HepG2 (cell line): ENCODE data around the gene GALR2. TPM values are rescaled to one million over a fixed set of nuclear protein-coding genes. Genes with fewer than 3 reads are reported as not detected.

Experiments
- HHEX ChIP-seq: IDR thresholded peaks from 2 replicates; pipeline ENCODE4 v1.6.1; 2016; ENCODE audit warnings: control low read depth
- IRX3 ChIP-seq: sonication (generic); formaldehyde crosslinking; IDR thresholded peaks from 2 replicates; pipeline ENCODE4 v1.8.1; 2023; ENCODE audit warnings: mild to moderate bottlenecking, low read depth, missing genetic modification reagents, borderline replicate concordance
- MAF1 ChIP-seq: sonication (generic); formaldehyde crosslinking; IDR thresholded peaks from 2 replicates; pipeline ENCODE4 v1.5.0; 2020; ENCODE audit warnings: missing genetic modification reagents, borderline replicate concordance
- MED13 ChIP-seq: sonication (generic); formaldehyde crosslinking; IDR thresholded peaks from 2 replicates; pipeline ENCODE4 v1.5.0; 2020; ENCODE audit warnings: missing genetic modification reagents
- MEF2D ChIP-seq: sonication (generic); formaldehyde crosslinking; IDR thresholded peaks from 2 replicates; pipeline ENCODE4 v1.5.1; 2020; ENCODE audit warnings: mild to moderate bottlenecking, missing genetic modification reagents
- MLX ChIP-seq: IDR thresholded peaks from 2 replicates; pipeline ENCODE4 v1.6.1; 2016
- NR1H2 ChIP-seq: sonication (generic); formaldehyde crosslinking; IDR thresholded peaks from 2 replicates; pipeline ENCODE4 v1.8.1; 2022; ENCODE audit warnings: low read depth, missing genetic modification reagents, borderline replicate concordance
- REL ChIP-seq: sonication (generic); formaldehyde crosslinking; conservative IDR thresholded peaks from 2 replicates; pipeline ENCODE4 v1.8.0; 2022; ENCODE audit warnings: mild to moderate bottlenecking, missing genetic modification reagents, moderate library complexity
- TBX3 ChIP-seq: fragments of 450-650 bp; IDR thresholded peaks from 2 replicates; pipeline ENCODE4 v1.6.1; 2017; ENCODE audit warnings: antibody characterized with exemption, mild to moderate bottlenecking, inconsistent platforms, borderline replicate concordance
- TIGD3 ChIP-seq: sonication (generic); formaldehyde crosslinking; IDR thresholded peaks from 2 replicates; pipeline ENCODE4 v1.5.1; 2020; ENCODE audit warnings: mild to moderate bottlenecking, missing genetic modification reagents, borderline replicate concordance
- ZNF558 ChIP-seq: sonication (generic); formaldehyde crosslinking; IDR thresholded peaks from 2 replicates; pipeline ENCODE4 v1.9.0; 2022; ENCODE audit warnings: mild to moderate bottlenecking, missing genetic modification reagents, borderline replicate concordance
- ZNF670 ChIP-seq: sonication (generic); formaldehyde crosslinking; IDR thresholded peaks from 2 replicates; pipeline ENCODE4 v1.8.0; 2022; ENCODE audit warnings: mild to moderate bottlenecking, missing genetic modification reagents, borderline replicate concordance
- ZNF691 ChIP-seq: sonication (generic); formaldehyde crosslinking; IDR thresholded peaks from 2 replicates; pipeline ENCODE4 v1.4.0; 2020; ENCODE audit warnings: missing genetic modification reagents, low read depth, mild to moderate bottlenecking, borderline replicate concordance
- ZSCAN29 ChIP-seq: sonication (generic); formaldehyde crosslinking; conservative IDR thresholded peaks from 2 replicates; pipeline ENCODE4 v1.4.0; 2020; ENCODE audit warnings: mild to moderate bottlenecking, missing genetic modification reagents
- polyA plus RNA-seq, 8 experiments: library from polyadenylated mRNA; depleted of rRNA in 3 of 8; stranded (reverse) in 7 of 8; unstranded in 1 of 8; fragments of >200 nt; fragmentation: Illumina TruSeq in 4 of 8; extraction: Trizol in 4 of 8; gene quantifications; 2 replicates each; pipeline versions ENCODE4 v1.2.1 to v1.2.3, GENCODE V29; 2011 to 2016; ENCODE audit warnings: low read depth in 4 of 8, missing spikeins in 1 of 8, mixed read lengths in 1 of 8; ENCODE audit not compliant: insufficient read depth in 1 of 8
- total RNA-seq, 5 experiments: library from RNA; depleted of rRNA; stranded (reverse); fragments of >200 nt; fragmentation: Illumina TruSeq; extraction: Trizol; gene quantifications; 2 replicates each; pipeline ENCODE4 v1.2.3, GENCODE V29; 2016; ENCODE audit warnings: low read depth in 1 of 5
- TF ChIP-seq, protein P1 (sequence below): sonication (generic); formaldehyde crosslinking; IDR thresholded peaks from 2 replicates; pipeline ENCODE4 v1.5.1; 2020; ENCODE audit warnings: missing genetic modification reagents, mild to moderate bottlenecking, borderline replicate concordance
- TF ChIP-seq, protein P2 (sequence below), 2 experiments: sonication (generic) in 1 of 2; formaldehyde crosslinking in 1 of 2; IDR thresholded peaks; 2 replicates each; pipeline versions ENCODE4 v1.5.1 to v1.6.1; 2011 to 2020; ENCODE audit warnings: borderline replicate concordance in 1 of 2, low read depth in 1 of 2, low read length in 1 of 2, mild to moderate bottlenecking in 1 of 2, missing genetic modification reagents in 1 of 2, moderate library complexity in 1 of 2
- TF ChIP-seq, protein P3 (sequence below): sonication (generic); formaldehyde crosslinking; IDR thresholded peaks from 2 replicates; pipeline ENCODE4 v1.8.1; 2023; ENCODE audit warnings: mild to moderate bottlenecking, inconsistent platforms, moderate library complexity, missing genetic modification reagents, borderline replicate concordance
- TF ChIP-seq, protein P4 (sequence below): sonication (generic); formaldehyde crosslinking; IDR thresholded peaks from 2 replicates; pipeline ENCODE4 v1.4.0; 2020; ENCODE audit warnings: mild to moderate bottlenecking, missing genetic modification reagents

The GALR2 gene
- total and polyA plus RNA-seq, 2 of the 13 experiments (the other 11 are each of a cell fraction or from before 2014, with no cell fraction given), result 0.48 to 0.58 TPM

DNA sequence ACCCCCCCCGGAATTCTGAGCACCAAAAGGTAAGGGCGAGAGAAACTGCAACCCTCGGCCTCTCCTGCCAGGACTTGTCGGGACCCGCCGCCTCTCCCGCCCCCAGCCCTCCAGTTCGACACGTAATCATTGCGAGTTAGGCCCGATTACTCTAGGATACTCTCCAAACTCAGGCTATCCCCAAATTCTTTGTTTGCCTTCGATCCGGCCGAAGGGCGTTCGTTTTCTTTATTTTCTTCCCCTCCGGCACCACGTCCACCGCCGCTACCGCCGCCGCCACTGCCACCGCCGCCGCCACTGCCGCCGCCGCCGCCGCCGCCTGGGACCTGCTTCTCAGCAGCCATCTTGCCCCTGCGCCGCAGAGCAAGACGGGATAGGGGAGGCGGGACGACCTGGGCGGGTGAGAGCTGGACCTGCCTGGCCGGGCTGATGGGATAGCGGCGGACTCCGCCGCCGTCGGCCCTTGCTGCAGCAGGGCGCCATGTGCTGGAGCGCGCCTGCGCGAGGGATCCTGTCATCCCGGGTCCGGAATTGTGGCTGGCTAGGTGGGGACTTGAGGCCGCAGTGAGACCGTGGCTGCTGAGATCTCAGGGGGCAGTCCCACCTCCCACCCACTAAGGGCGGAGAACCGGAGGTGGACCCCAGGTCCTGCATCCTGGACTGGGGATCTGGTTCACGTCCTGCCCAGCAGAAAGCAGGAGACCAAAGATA is 2.3 kb upstream of the GALR2 start, which contains the start of gene SRP68 (continued):
- no peak for TF ChIP-seq TIGD3
- TF ChIP-seq, protein P1, sequence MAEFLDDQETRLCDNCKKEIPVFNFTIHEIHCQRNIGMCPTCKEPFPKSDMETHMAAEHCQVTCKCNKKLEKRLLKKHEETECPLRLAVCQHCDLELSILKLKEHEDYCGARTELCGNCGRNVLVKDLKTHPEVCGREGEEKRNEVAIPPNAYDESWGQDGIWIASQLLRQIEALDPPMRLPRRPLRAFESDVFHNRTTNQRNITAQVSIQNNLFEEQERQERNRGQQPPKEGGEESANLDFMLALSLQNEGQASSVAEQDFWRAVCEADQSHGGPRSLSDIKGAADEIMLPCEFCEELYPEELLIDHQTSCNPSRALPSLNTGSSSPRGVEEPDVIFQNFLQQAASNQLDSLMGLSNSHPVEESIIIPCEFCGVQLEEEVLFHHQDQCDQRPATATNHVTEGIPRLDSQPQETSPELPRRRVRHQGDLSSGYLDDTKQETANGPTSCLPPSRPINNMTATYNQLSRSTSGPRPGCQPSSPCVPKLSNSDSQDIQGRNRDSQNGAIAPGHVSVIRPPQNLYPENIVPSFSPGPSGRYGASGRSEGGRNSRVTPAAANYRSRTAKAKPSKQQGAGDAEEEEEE, result no peak
- peak; percentile 97 for TF ChIP-seq ZNF691
- no peak for TF ChIP-seq MAF1 (CRISPR knock-in tag)
- TF ChIP-seq MLX (CRISPR knock-in tag), result peak; percentile 58
- TF ChIP-seq ZNF670, result peak; percentile 86; the same call in 1 of the 2 replicates
- TF ChIP-seq HHEX (CRISPR knock-in tag), result no peak
- TF ChIP-seq MED13, result peak; percentile 37; the same call in 1 of the 2 replicates
- TF ChIP-seq, protein P2, sequence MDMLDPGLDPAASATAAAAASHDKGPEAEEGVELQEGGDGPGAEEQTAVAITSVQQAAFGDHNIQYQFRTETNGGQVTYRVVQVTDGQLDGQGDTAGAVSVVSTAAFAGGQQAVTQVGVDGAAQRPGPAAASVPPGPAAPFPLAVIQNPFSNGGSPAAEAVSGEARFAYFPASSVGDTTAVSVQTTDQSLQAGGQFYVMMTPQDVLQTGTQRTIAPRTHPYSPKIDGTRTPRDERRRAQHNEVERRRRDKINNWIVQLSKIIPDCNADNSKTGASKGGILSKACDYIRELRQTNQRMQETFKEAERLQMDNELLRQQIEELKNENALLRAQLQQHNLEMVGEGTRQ (IDR thresholded peaks at IDR 0.05; ENCODE audit: low read depth, low read length), result no peak
- TF ChIP-seq, protein P2 (CRISPR knock-in tag; IDR thresholded peaks at IDR 0.05; ENCODE audit: borderline replicate concordance), result peak; percentile 51; the same call in 1 of the 2 replicates
- peak; percentile 91 for TF ChIP-seq REL (CRISPR knock-in tag)
- TF ChIP-seq ZNF558 (CRISPR knock-in tag), result no peak; the same call in 1 of the 2 replicates
- TF ChIP-seq NR1H2 (CRISPR knock-in tag), result peak; percentile 83; the same call in 1 of the 2 replicates
- peak; percentile 76; the same call in 1 of the 2 replicates for TF ChIP-seq MEF2D (CRISPR knock-in tag)
- TF ChIP-seq TBX3, result no peak
- TF ChIP-seq, protein P3, sequence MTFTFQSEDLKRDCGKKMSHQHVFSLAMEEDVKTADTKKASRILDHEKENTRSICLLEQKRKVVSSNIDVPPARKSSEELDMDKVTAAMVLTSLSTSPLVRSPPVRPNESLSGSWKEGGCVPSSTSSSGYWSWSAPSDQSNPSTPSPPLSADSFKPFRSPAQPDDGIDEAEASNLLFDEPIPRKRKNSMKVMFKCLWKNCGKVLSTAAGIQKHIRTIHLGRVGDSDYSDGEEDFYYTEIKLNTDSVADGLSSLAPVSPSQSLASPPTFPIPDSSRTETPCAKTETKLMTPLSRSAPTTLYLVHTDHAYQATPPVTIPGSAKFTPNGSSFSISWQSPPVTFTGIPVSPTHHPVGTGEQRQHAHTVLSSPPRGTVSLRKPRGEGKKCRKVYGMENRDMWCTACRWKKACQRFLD (CRISPR knock-in tag), result peak; percentile 85; the same call in 1 of the 2 replicates
- TF ChIP-seq IRX3 (CRISPR knock-in tag), result peak; percentile 53; the same call in 1 of the 2 replicates
- TF ChIP-seq ZSCAN29, result no peak; the same call in 1 of the 2 replicates
- TF ChIP-seq, protein P4, sequence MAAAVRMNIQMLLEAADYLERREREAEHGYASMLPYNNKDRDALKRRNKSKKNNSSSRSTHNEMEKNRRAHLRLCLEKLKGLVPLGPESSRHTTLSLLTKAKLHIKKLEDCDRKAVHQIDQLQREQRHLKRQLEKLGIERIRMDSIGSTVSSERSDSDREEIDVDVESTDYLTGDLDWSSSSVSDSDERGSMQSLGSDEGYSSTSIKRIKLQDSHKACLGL (CRISPR knock-in tag), result peak; percentile 95
